Keratinocyte (primary cell): ENCODE measurements around the gene FNTB. TPM values are rescaled to one million over a fixed set of nuclear protein-coding genes. Genes with fewer than 3 reads are reported as not detected.

Experiments
- DNase-seq: peaks from one replicate; pipeline ENCODE4 v3.0.0-alpha.2; 2011; ENCODE audit warnings: low read depth, missing footprints, low spot score
- FAIRE-seq: peaks from 2 replicates; lab custom pipeline; 2011; peaks lifted over from hg19 to GRCh38; lab: Jason Lieb, UNC
- H2AFZ ChIP-seq: 2 replicates; pipeline ENCODE4 v1.6.0; 2012; ENCODE audit warnings: low read length, control low read depth, inconsistent platforms; ENCODE audit not compliant: control insufficient read depth
- H3K27ac ChIP-seq: 2 replicates; pipeline ENCODE4 v1.5.1; 2011; ENCODE audit warnings: low read length; ENCODE audit not compliant: control insufficient read depth, insufficient read depth
- H3K27me3 ChIP-seq: 3 replicates; pipeline ENCODE4 v1.6.0; 2011; ENCODE audit warnings: low read length; ENCODE audit not compliant: control insufficient read depth, insufficient read depth; ENCODE audit errors: extremely low read depth
- H3K36me3 ChIP-seq, 2 experiments: 2 replicates in 1 of 2; 3 replicates in 1 of 2; pipeline ENCODE4 v1.5.1; 2011; ENCODE audit warnings: low read length in 2 of 2, mild to moderate bottlenecking in 1 of 2; ENCODE audit not compliant: control insufficient read depth in 2 of 2, insufficient read depth in 2 of 2; ENCODE audit errors: extremely low read depth in 1 of 2
- H3K4me1 ChIP-seq: 3 replicates; pipeline ENCODE4 v1.5.1; 2011; ENCODE audit warnings: low read length; ENCODE audit not compliant: control insufficient read depth, insufficient read depth; ENCODE audit errors: extremely low read depth
- H3K4me2 ChIP-seq: 3 replicates; pipeline ENCODE4 v1.6.0; 2011; ENCODE audit warnings: low read depth, low read length; ENCODE audit not compliant: control insufficient read depth, insufficient read depth; ENCODE audit errors: extremely low read depth
- H3K4me3 ChIP-seq, 3 experiments: fragments of 200-600 bp in 1 of 3; sonication (generic) in 1 of 3; 2 replicates in 2 of 3; 3 replicates in 1 of 3; pipeline ENCODE4 v1.5.1; 2011 to 2016; ENCODE audit warnings: low read length in 3 of 3, mild to moderate bottlenecking in 3 of 3, control low read depth in 2 of 3, inconsistent platforms in 1 of 3, low read depth in 1 of 3, mixed read lengths in 1 of 3, mixed run types in 1 of 3, moderate library complexity in 1 of 3; ENCODE audit not compliant: control insufficient read depth in 2 of 3, insufficient read depth in 2 of 3; ENCODE audit errors: extremely low read depth in 1 of 3
- H3K79me2 ChIP-seq: 2 replicates; pipeline ENCODE4 v1.6.0; 2012; ENCODE audit warnings: low read length; ENCODE audit not compliant: control insufficient read depth, insufficient read depth
- H3K9ac ChIP-seq: 3 replicates; pipeline ENCODE4 v1.6.0; 2011; ENCODE audit warnings: low read length; ENCODE audit not compliant: control insufficient read depth, insufficient read depth; ENCODE audit errors: extremely low read depth
- H3K9me1 ChIP-seq: 3 replicates; pipeline ENCODE4 v1.6.0; 2011; ENCODE audit warnings: low read length; ENCODE audit not compliant: control insufficient read depth, insufficient read depth; ENCODE audit errors: extremely low read depth
- H3K9me3 ChIP-seq: 2 replicates; pipeline ENCODE4 v1.5.1; 2012; ENCODE audit warnings: low read depth, low read length; ENCODE audit not compliant: control insufficient read depth
- H4K20me1 ChIP-seq: 3 replicates; pipeline ENCODE4 v1.6.0; 2011; ENCODE audit warnings: low read length; ENCODE audit not compliant: control insufficient read depth, insufficient read depth; ENCODE audit errors: extremely low read depth
- CTCF ChIP-seq, 3 experiments: IDR thresholded peaks in 1 of 3; conservative IDR thresholded peaks in 1 of 3; optimal IDR thresholded peaks in 1 of 3; 2 replicates in 2 of 3; 3 replicates in 1 of 3; pipeline versions ENCODE3 to v1.5.1; 2011; ENCODE audit warnings: low read length in 3 of 3, mild to moderate bottlenecking in 3 of 3, moderate library complexity in 2 of 3, control low read depth in 1 of 3, inconsistent platforms in 1 of 3; ENCODE audit not compliant: insufficient read depth in 2 of 3; ENCODE audit errors: extremely low read depth in 1 of 3
- EZH2 ChIP-seq: IDR thresholded peaks from one replicate; pipeline ENCODE4 v1.6.1; 2012; ENCODE audit warnings: inconsistent platforms, mild to moderate bottlenecking, low read length, moderate library complexity
- dilution Hi-C: fragments of 300-500 bp; cut with MboI; formaldehyde crosslinking; loops from one replicate; pipeline ENCODE4 v1.7.0; 2020; ENCODE audit warnings: low sequenced_read_pairs; ENCODE audit not compliant: extremely low pct_ligation_motif_present
- polyA plus RNA-seq, 5 experiments: library from polyadenylated mRNA; depleted of rRNA in 3 of 5; stranded (reverse) in 3 of 5; stranded (forward) in 1 of 5; unstranded in 1 of 5; fragments of >200 nt; gene quantifications; 1 replicate in 1 of 5; 2 replicates in 3 of 5; 3 replicates in 1 of 5; pipeline versions ENCODE4 v1.2.1 to v1.2.3, GENCODE V29; 2011 to 2012; ENCODE audit warnings: missing spikeins in 2 of 5, low read depth in 1 of 5, low replicate concordance in 1 of 5

The FNTB gene
- polyA plus RNA-seq, 1 donor (not counting 4 experiments of a cell fraction or from before 2014, with no cell fraction given) = 10.1 TPM

GRCh38 chr14:64998455-64998931 lies 11.8 kb downstream of the FNTB start:
- H3K4me2 ChIP-seq = peak overlapping the region; percentile 25
- peaks cover 29% of the 10 kb centered on the region for H3K4me1 ChIP-seq
- H3K27me3 ChIP-seq = no peaks in the 10 kb centered on the region
- no peaks in the 10 kb centered on the region for H3K79me2 ChIP-seq
- no peak for TF ChIP-seq CTCF (optimal IDR thresholded peaks at IDR 0.05 in 1 of 3, IDR thresholded peaks at IDR 0.05 in 1 of 3, conservative IDR thresholded peaks at IDR 0.05 in 1 of 3; ENCODE audit: extremely low read depth in 1 of 3, insufficient read depth in 2 of 3, low read length in 3 of 3)
- TF ChIP-seq EZH2 = no peak
- no peaks in the 10 kb centered on the region for H4K20me1 ChIP-seq
- DNase-seq = no peak
- dilution Hi-C loops = no loop called here
- H3K4me3 ChIP-seq = no peak overlapping the region
- no peaks in the 10 kb centered on the region for H3K9me3 ChIP-seq
- H3K36me3 ChIP-seq = no peaks in the 10 kb centered on the region
- H3K9me1 ChIP-seq = no peaks in the 10 kb centered on the region
- H3K9ac ChIP-seq = no peak overlapping the region
- H2AFZ ChIP-seq = no peak overlapping the region
- FAIRE-seq = peak; percentile 67
- peak overlapping the region; percentile 60 for H3K27ac ChIP-seq

- no peak for DNase-seq
- Histone ChIP-seq H3K27me3 (no peaks in the 10 kb centered on the region), H3K79me2 (no peaks in the 10 kb centered on the region), H4K20me1 (no peaks in the 10 kb centered on the region), H2AFZ (no peak overlapping the region), H3K27ac (no peak overlapping the region), H3K36me3 (no peaks in the 10 kb centered on the region), H3K9ac (no peak overlapping the region), H3K4me3 (no peak overlapping the region), H3K9me3 (no peaks in the 10 kb centered on the region), H3K9me1 (no peaks in the 10 kb centered on the region), H3K4me1 (peaks cover 36% of the 10 kb centered on the region), H3K4me2 (no peak overlapping the region)
- dilution Hi-C loops = no loop called here
- TF ChIP-seq EZH2 (no peak), CTCF (optimal IDR thresholded peaks at IDR 0.05 in 1 of 3, IDR thresholded peaks at IDR 0.05 in 1 of 3, conservative IDR thresholded peaks at IDR 0.05 in 1 of 3; ENCODE audit: extremely low read depth in 1 of 3, insufficient read depth in 2 of 3, low read length in 3 of 3) (no peak)
- FAIRE-seq = no peak
These were observed 14.3 kb downstream of the FNTB start for GRCh38 chr14:65000898-65001591.
